Uterus (tissue), 4 donors: ENCODE measurements around the gene SPESP1. TPM values are rescaled to one million over a fixed set of nuclear protein-coding genes. Genes with fewer than 3 reads are reported as not detected.

ENCODE experiments used
- DNase-seq, 2 donors: peaks; one replicate each; pipeline ENCODE4 v3.0.0-alpha.2; 2019 to 2020
- H3K27ac ChIP-seq, 2 donors: fragments of 200-600 bp; sonication (generic); 1 replicate in 1 of 2; 2 replicates in 1 of 2; pipeline ENCODE4 v1.5.1; 2016 to 2018
- H3K27me3 ChIP-seq, 2 donors: fragments of 200-600 bp; sonication (generic); one replicate each; pipeline ENCODE4 v1.5.1; 2018 to 2019; ENCODE audit warnings: control low read depth in 1 of 2
- H3K36me3 ChIP-seq, 2 donors: fragments of 200-600 bp; sonication (generic); one replicate each; pipeline ENCODE4 v1.5.1; 2019; ENCODE audit warnings: control low read depth in 1 of 2
- H3K4me1 ChIP-seq, 2 donors: fragments of 200-600 bp; sonication (generic); one replicate each; pipeline ENCODE4 v1.5.1; 2018 to 2019; ENCODE audit warnings: control low read depth in 1 of 2
- H3K4me3 ChIP-seq, 2 donors: fragments of 200-600 bp; sonication (generic); 1 replicate in 1 of 2; 2 replicates in 1 of 2; pipeline ENCODE4 v1.5.1; 2018 to 2019; ENCODE audit warnings: mild to moderate bottlenecking in 1 of 2
- H3K9me3 ChIP-seq, 2 donors: fragments of 200-600 bp; sonication (generic); one replicate each; pipeline ENCODE4 v1.5.1; 2019; ENCODE audit warnings: control low read depth in 1 of 2
- POLR2A ChIP-seq, 2 donors: fragments of 450-650 bp; IDR thresholded peaks; one replicate each; pipeline ENCODE4 v1.6.1; 2016; ENCODE audit warnings: antibody characterized with exemption in 2 of 2, mild to moderate bottlenecking in 1 of 2, moderate library complexity in 1 of 2
- intact Hi-C: fragments of 100-400 bp; cut with DNase I; formaldehyde crosslinking; loops from one replicate; pipeline ENCODE4 v1.15.1; 2023; ENCODE audit warnings: low total_unique reads
- total RNA-seq, 4 donors: library from RNA; depleted of rRNA in 3 of 4; stranded (reverse); fragments of >200 nt in 3 of 4; gene quantifications; one replicate each; pipeline versions ENCODE4 v1.1.0 to v1.2.4, GENCODE V29; 2014 to 2023
- TF ChIP-seq, protein P1 (sequence below), 4 experiments: fragments of 200-600 bp in 2 of 4; fragments of 450-650 bp in 2 of 4; sonication (generic) in 2 of 4; IDR thresholded peaks; one replicate each; pipeline ENCODE4 v1.5.1; 2016 to 2019; ENCODE audit warnings: antibody characterized with exemption in 4 of 4, mild to moderate bottlenecking in 2 of 4, moderate library complexity in 1 of 4
- donor health status: DM: yes; HTN: yes; CAD: no.

SPESP1 gene
- total RNA-seq, 4 donors from 2014 or later: 1.4 to 6.8 (median 4.2) TPM

DNA sequence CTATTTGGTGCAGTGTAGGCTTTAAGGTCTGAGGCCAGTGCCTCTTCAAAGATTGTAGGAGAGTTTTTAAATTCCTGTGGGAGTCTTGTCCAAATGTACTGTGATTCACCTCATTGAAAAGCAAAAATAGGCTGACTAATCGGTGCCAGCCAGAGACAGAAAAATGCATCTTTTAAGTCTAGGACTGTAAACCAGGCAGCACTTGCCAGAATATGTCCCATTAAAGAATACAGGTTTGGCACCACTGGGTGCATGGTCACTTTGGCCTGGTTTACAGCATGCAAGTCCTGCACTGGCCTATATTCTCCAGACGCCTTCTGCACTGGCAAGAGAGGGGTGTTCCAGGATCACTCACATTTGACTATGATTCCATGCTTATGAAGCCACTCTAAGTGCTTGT is 63.8 kb downstream of the SPESP1 start:
- Histone ChIP-seq H3K4me1 (no peaks in the 10 kb centered on the region), H3K27me3 (no peaks in the 10 kb centered on the region), H3K9me3 (no peaks in the 10 kb centered on the region), H3K4me3 (no peak overlapping the region), H3K27ac (no peak overlapping the region), H3K36me3 (no peaks in the 10 kb centered on the region)
- intact Hi-C loops: no loop called here
- DNase-seq: no peak
- TF ChIP-seq, protein P1, sequence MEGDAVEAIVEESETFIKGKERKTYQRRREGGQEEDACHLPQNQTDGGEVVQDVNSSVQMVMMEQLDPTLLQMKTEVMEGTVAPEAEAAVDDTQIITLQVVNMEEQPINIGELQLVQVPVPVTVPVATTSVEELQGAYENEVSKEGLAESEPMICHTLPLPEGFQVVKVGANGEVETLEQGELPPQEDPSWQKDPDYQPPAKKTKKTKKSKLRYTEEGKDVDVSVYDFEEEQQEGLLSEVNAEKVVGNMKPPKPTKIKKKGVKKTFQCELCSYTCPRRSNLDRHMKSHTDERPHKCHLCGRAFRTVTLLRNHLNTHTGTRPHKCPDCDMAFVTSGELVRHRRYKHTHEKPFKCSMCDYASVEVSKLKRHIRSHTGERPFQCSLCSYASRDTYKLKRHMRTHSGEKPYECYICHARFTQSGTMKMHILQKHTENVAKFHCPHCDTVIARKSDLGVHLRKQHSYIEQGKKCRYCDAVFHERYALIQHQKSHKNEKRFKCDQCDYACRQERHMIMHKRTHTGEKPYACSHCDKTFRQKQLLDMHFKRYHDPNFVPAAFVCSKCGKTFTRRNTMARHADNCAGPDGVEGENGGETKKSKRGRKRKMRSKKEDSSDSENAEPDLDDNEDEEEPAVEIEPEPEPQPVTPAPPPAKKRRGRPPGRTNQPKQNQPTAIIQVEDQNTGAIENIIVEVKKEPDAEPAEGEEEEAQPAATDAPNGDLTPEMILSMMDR (IDR thresholded peaks at IDR 0.05): no peak
- TF ChIP-seq POLR2A (IDR thresholded peaks at IDR 0.05): no peak

DNA sequence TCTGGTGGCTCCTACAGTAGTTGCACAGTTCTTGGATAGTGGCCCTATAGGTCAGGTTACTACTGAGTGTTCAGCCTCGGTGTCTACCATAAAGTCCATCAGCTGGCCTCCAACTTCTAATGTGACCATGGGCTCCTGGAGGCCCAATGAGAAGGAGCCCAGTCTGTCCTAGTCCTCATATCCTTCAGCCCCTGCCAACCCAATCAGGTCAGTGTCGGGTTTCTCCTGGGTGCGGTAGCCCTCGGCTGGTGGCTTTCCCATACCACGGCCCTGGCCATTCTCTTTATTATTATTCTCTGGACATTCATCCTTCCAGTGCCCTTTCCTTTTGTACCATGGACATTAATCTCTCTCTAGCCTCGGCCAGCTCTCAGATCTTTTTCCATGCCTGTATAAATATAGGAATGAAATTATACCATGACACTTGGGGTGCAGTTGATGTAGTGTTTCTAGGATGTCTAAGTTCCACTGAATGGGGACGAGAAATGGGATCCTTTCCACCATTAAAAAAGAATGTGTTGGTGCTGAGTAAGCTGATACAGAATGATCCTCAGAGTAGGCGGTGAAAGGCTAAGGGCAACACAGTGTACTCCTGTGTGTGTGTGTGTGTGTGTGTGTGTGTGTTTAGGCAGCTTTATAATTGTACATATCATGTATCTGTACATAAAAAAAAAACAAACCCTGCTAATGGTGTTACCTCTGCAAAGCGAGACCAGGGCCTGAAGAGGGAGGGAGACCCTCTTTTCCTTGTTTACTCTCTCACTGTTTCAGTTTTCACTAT is 64.8 kb downstream of the SPESP1 start:
- no peak overlapping the region for H3K4me3 ChIP-seq
- no peak overlapping the region for H3K27ac ChIP-seq
- no peaks in the 10 kb centered on the region for H3K36me3 ChIP-seq
- DNase-seq: no peak
- H3K4me1 ChIP-seq: no peaks in the 10 kb centered on the region
- no peaks in the 10 kb centered on the region for H3K27me3 ChIP-seq
- TF ChIP-seq, protein P1 (IDR thresholded peaks at IDR 0.05): no peak
- no peak for TF ChIP-seq POLR2A (IDR thresholded peaks at IDR 0.05)
- no peaks in the 10 kb centered on the region for H3K9me3 ChIP-seq
- intact Hi-C loops: no loop called here

Other genes starting within 250 kb of the SPESP1 start
- 100 to 1,000 TPM in 3 of 4 donors, 10 to 100 TPM in 1; 32.1 to 117 (median 105) TPM for gene ANP32A, start 109.6 kb upstream of the SPESP1 start, total RNA-seq
- under 1 TPM in 2 of 4 donors, not detected in 2; 0.21 to 0.52 TPM for gene NOX5, start 84.2 kb downstream of the SPESP1 start, total RNA-seq
- gene GLCE, start 230.1 kb downstream of the SPESP1 start, total RNA-seq: 10 to 100 TPM in 3 of 4 donors, 1 to 10 TPM in 1; 3.1 to 46.0 (median 14.7) TPM